ENCODE measurements around the gene VRK1. TPM values are rescaled to one million over a fixed set of nuclear protein-coding genes. Genes with fewer than 3 reads are reported as not detected.

VRK1 gene
- total and polyA plus RNA-seq, 2 of the 4 experiments (the other 2 are of a cell fraction), result 14.2 to 19.9 TPM

GRCh38 chr14:96802963-96803362 is 5.8 kb downstream of the VRK1 start:
- no peak overlapping the region for H3K23ac ChIP-seq (ENCODE audit: low read depth, low read length)
- H3K9me1 ChIP-seq (ENCODE audit: insufficient read depth, low read length), result no peaks in the 10 kb centered on the region
- H2BK120ac ChIP-seq (ENCODE audit: low read depth, low read length), result no peak overlapping the region
- no peaks in the 10 kb centered on the region for H4K20me1 ChIP-seq (ENCODE audit: insufficient read depth, low read length)
- no peak overlapping the region for H3K27ac ChIP-seq (ENCODE audit: insufficient read depth, low read length)
- peaks cover 3% of the 10 kb centered on the region; the same call in 1 of the 2 replicates for H3K4me1 ChIP-seq (ENCODE audit: control insufficient read depth, insufficient read depth, low read length)
- no peak overlapping the region for H2AK9ac ChIP-seq (replicated peaks; ENCODE audit: low read depth, low read length, poor library complexity)
- TF ChIP-seq MXI1 (IDR thresholded peaks at IDR 0.05; ENCODE audit: borderline replicate concordance, low read depth, low read length), result no peak
- no peak for TF ChIP-seq SMC3 (IDR thresholded peaks at IDR 0.05; ENCODE audit: low read depth, low read length)
- TF ChIP-seq MAFK (IDR thresholded peaks at IDR 0.05; ENCODE audit: low read depth, low read length), result no peak
- TF ChIP-seq RFX5 (IDR thresholded peaks at IDR 0.05; ENCODE audit: low read depth, low read length), result no peak
- TF ChIP-seq NFE2L2 (IDR thresholded peaks at IDR 0.05; ENCODE audit: low read depth, low read length), result no peak
- no peak for TF ChIP-seq FOS (IDR thresholded peaks at IDR 0.05; ENCODE audit: low read depth, low read length)
- no peak for TF ChIP-seq MAZ (IDR thresholded peaks at IDR 0.05; ENCODE audit: borderline replicate concordance, low read depth, low read length)
- TF ChIP-seq POLR2A (IDR thresholded peaks at IDR 0.05; ENCODE audit: low read depth, low read length), result no peak
- TF ChIP-seq CHD1 (IDR thresholded peaks at IDR 0.05; ENCODE audit: low read depth, low read length), result no peak
- no peak for TF ChIP-seq RAD21 (IDR thresholded peaks at IDR 0.05; ENCODE audit: low read length)
- TF ChIP-seq, protein P1, sequence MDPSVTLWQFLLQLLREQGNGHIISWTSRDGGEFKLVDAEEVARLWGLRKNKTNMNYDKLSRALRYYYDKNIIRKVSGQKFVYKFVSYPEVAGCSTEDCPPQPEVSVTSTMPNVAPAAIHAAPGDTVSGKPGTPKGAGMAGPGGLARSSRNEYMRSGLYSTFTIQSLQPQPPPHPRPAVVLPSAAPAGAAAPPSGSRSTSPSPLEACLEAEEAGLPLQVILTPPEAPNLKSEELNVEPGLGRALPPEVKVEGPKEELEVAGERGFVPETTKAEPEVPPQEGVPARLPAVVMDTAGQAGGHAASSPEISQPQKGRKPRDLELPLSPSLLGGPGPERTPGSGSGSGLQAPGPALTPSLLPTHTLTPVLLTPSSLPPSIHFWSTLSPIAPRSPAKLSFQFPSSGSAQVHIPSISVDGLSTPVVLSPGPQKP (IDR thresholded peaks at IDR 0.05; ENCODE audit: borderline replicate concordance, low read depth, low read length), result no peak
- intact Hi-C loops (cut with micrococcal nuclease) (no loop called here), in situ Hi-C loops (cut with MboI; ENCODE audit: low sequenced_read_pairs) (no loop called here), dilution Hi-C loops (cut with HindIII; ENCODE audit: low sequenced_read_pairs, unreplicated experiment) (no loop called here)
- no peak overlapping the region for H2AFZ ChIP-seq (replicated peaks; ENCODE audit: low read length, poor library complexity)
- H3K4me3 ChIP-seq (ENCODE audit: insufficient read depth, low read depth, low read length), result no peak overlapping the region
- ATAC-seq (ENCODE audit: low read depth) (no peak), DNase-seq (no peak)
- H2BK15ac ChIP-seq (ENCODE audit: low read depth, low read length), result no peak overlapping the region
- no peak overlapping the region for H3K14ac ChIP-seq (replicated peaks; ENCODE audit: low read depth, low read length)
- H4K5ac ChIP-seq (ENCODE audit: low read depth, low read length), result no peak overlapping the region
- no peak overlapping the region for H2BK5ac ChIP-seq (ENCODE audit: low read depth, low read length, poor library complexity, severe bottlenecking)
- peaks cover 29 to 44% of the 10 kb centered on the region in 2 experiments for H3K79me1 ChIP-seq (ENCODE audit: low read depth in 1 of 2, low read length in 2 of 2)
- no peaks in the 10 kb centered on the region for H3K36me3 ChIP-seq (ENCODE audit: control insufficient read depth, insufficient read depth, low read length)
- CTCF ChIA-PET, result interaction anchor here (0.6 to 1.4 kb wide), 2 partner anchors 50 to 1146 kb away, joined by 3 to 5 read pairs; no protein-coding TSS in a partner anchor
- no peak overlapping the region for H4K8ac ChIP-seq (ENCODE audit: low read depth in 2 of 2, low read length in 2 of 2)
- H2BK20ac ChIP-seq (ENCODE audit: low read depth, low read length), result no peak overlapping the region
- WGBS, 2 experiments (ENCODE audit: extremely low coverage in 2 of 2, insufficient read length in 1 of 2), result 100% methylated on average over 4 of the region's 5 CpGs; no CpG with 5 or more reads in 1 of the 2 experiments
- H2AK5ac ChIP-seq (ENCODE audit: low read depth, low read length), result no peak overlapping the region
- H3K9me3 ChIP-seq (ENCODE audit: control insufficient read depth, insufficient read depth, low read length), result no peaks in the 10 kb centered on the region
- POLR2A ChIA-PET (ENCODE audit: unreplicated experiment), result no interaction called here
- no peak overlapping the region for H3K18ac ChIP-seq (ENCODE audit: low read depth, low read length)
- H3K56ac ChIP-seq (ENCODE audit: extremely low read depth, insufficient read depth, low read length), result no peak overlapping the region
- no peaks in the 10 kb centered on the region for H3K27me3 ChIP-seq (ENCODE audit: control insufficient read depth, insufficient read depth, low read length)
- BruUV-seq (replicated peaks), result no TSS peak
- no peak overlapping the region for H4K91ac ChIP-seq (ENCODE audit: insufficient read depth, low read depth, low read length)
- H3K4me2 ChIP-seq (ENCODE audit: low read depth, low read length), result no peak overlapping the region
- no peak overlapping the region for H3K9ac ChIP-seq (ENCODE audit: low read depth, low read length)
- no peak overlapping the region for H3K4ac ChIP-seq (ENCODE audit: low read depth, low read length)
